ENCODE results near the gene UNCX.

- no peak for TF ChIP-seq POLR2AphosphoS5 (IDR thresholded peaks at IDR 0.05; ENCODE audit: control insufficient read depth, insufficient read depth, low read depth, low read length)
- TF ChIP-seq HNRNPLL (IDR thresholded peaks at IDR 0.05; ENCODE audit: low read depth, low read length, poor library complexity, severe bottlenecking), result no peak
- TF ChIP-seq NR1H2 (CRISPR knock-in tag; IDR thresholded peaks at IDR 0.05), result no peak
- no peak for TF ChIP-seq RBM39 (optimal IDR thresholded peaks at IDR 0.05; ENCODE audit: low read depth, low read length)
- TF ChIP-seq KLF16 (IDR thresholded peaks at IDR 0.05), result no peak
- TF ChIP-seq REST (IDR thresholded peaks at IDR 0.05; ENCODE audit: borderline replicate concordance), result no peak
- TF ChIP-seq REST (CRISPR knock-in tag; IDR thresholded peaks at IDR 0.05; ENCODE audit: low read depth), result no peak
- no peak for TF ChIP-seq ZSCAN29 (IDR thresholded peaks at IDR 0.05)
- TF ChIP-seq CREB3 (tag; conservative IDR thresholded peaks at IDR 0.05; ENCODE audit: low read depth), result no peak
- no peak for TF ChIP-seq TSHZ1 (CRISPR knock-in tag; IDR thresholded peaks at IDR 0.05)
Measured at GRCh38 chr7:1241258-1241602, 8.6 kb downstream of the UNCX start.
